HG03565 (cell line): ENCODE measurements around the gene APOLD1.
"Not testable (repeated sequence)": the region's sequence is repeated elsewhere in the genome, so short reads cannot be mapped to it uniquely, and the experiment has no call there.

ENCODE experiments used
- ATAC-seq: cut with Tn5 transposase; IDR thresholded peaks from one replicate; pipeline ENCODE4 v1.9.1; 2021; ENCODE audit warnings: mild to moderate bottlenecking, moderate library complexity; ENCODE audit not compliant: unreplicated experiment

APOLD1 gene

GRCh38 chr12:12786351-12786705, 869 bp downstream of the APOLD1 start:
- ATAC-seq = peak; percentile 11

GRCh38 chr12:12786706-12787601, 1.5 kb downstream of the APOLD1 start:
- peak; percentile 66 for ATAC-seq

GRCh38 chr12:12788131-12788530, 2.7 kb downstream of the APOLD1 start:
- ATAC-seq = no peak

GRCh38 chr12:12788675-12789368, 3.4 kb downstream of the APOLD1 start:
- ATAC-seq = no peak

- ATAC-seq = no peak
Measured at GRCh38 chr12:12790956-12791355, 5.5 kb downstream of the APOLD1 start.

GRCh38 chr12:12791756-12792369, 6.4 kb downstream of the APOLD1 start:
- no peak for ATAC-seq

GRCh38 chr12:12792421-12792820, 7.0 kb downstream of the APOLD1 start:
- no peak for ATAC-seq

GRCh38 chr12:12794686-12795085, 9.2 kb downstream of the APOLD1 start:
- ATAC-seq = no peak

- ATAC-seq = no peak
Measured at GRCh38 chr12:12796171-12796570, 10.7 kb downstream of the APOLD1 start.

- ATAC-seq = no peak
Measured at GRCh38 chr12:12796928-12797793, 11.7 kb downstream of the APOLD1 start.

GRCh38 chr12:12797794-12798152, 12.3 kb downstream of the APOLD1 start:
- ATAC-seq = no peak

GRCh38 chr12:12798480-12798879, 13.0 kb downstream of the APOLD1 start:
- ATAC-seq = no peak

GRCh38 chr12:12799163-12799920, 13.9 kb downstream of the APOLD1 start:
- ATAC-seq = no peak

- ATAC-seq = no peak
Measured at GRCh38 chr12:12800406-12801180, 15.1 kb downstream of the APOLD1 start.

- ATAC-seq = not testable (repeated sequence)
Measured at GRCh38 chr12:12801656-12802055, 16.2 kb downstream of the APOLD1 start.

- peak; percentile 81 for ATAC-seq
Measured at GRCh38 chr12:12803186-12803585, 17.7 kb downstream of the APOLD1 start.

- no peak for ATAC-seq
Measured at GRCh38 chr12:12804011-12804410, 18.6 kb downstream of the APOLD1 start.

- no peak for ATAC-seq
Measured at GRCh38 chr12:12804432-12804886, 19.0 kb downstream of the APOLD1 start.

GRCh38 chr12:12806784-12807516, 21.5 kb downstream of the APOLD1 start:
- ATAC-seq = no peak
